Caco-2 (cell line): ENCODE results near the gene RP9. TPM values are rescaled to one million over a fixed set of nuclear protein-coding genes. Genes with fewer than 3 reads are reported as not detected.

ENCODE experiments used
- BruUV-seq: library from RNA; stranded (reverse); fragments of 400-500 nt; replicated peaks from 2 replicates; lab custom pipeline; 2021; lab: Mats Ljungman, UMichigan
- CTCF ChIA-PET: fragments of 300-600 bp; sonication (Branson Sonifier 250); formaldehyde crosslinking; loops from one replicate; lab custom pipeline; 2022; ENCODE audit warnings: antibody characterized with exemption; lab: Charles Lee
- POLR2A ChIA-PET: fragments of 300-600 bp; sonication (Branson Sonifier 250); formaldehyde crosslinking; loops from one replicate; lab custom pipeline; 2022; ENCODE audit warnings: antibody characterized with exemption; lab: Charles Lee
- DNase-seq, 2 experiments: peaks; one replicate each; pipeline versions ENCODE4 v3.0.0 to v3.0.0-alpha.2; 2020 to 2022
- H3K27me3 ChIP-seq: replicated peaks from 2 replicates; pipeline ENCODE4 v1.6.0; 2011; ENCODE audit warnings: low read length; ENCODE audit not compliant: control insufficient read depth, insufficient read depth
- H3K36me3 ChIP-seq: 2 replicates; pipeline ENCODE4 v1.5.1; 2011; ENCODE audit warnings: low read length; ENCODE audit not compliant: control insufficient read depth, insufficient read depth
- H3K4me1 ChIP-seq: fragments of 250-450 bp; sonication (Bioruptor Pico); 2 replicates; pipeline ENCODE4 v1.5.1; 2020; ENCODE audit warnings: mild to moderate bottlenecking
- H3K4me3 ChIP-seq: 2 replicates; pipeline ENCODE4 v1.5.1; 2011; ENCODE audit warnings: low read depth, mild to moderate bottlenecking, control low read depth, low read length
- H3K9me3 ChIP-seq: fragments of 250-450 bp; sonication (Bioruptor Pico); 2 replicates; pipeline ENCODE4 v1.5.1; 2020; ENCODE audit warnings: mild to moderate bottlenecking, moderate library complexity
- H3K27ac Mint-ChIP-seq: one replicate; pipeline ENCODE4 v1.8.0; 2022; ENCODE audit warnings: mixed read lengths; ENCODE audit not compliant: unreplicated experiment
- H3K27me3 Mint-ChIP-seq: one replicate; pipeline ENCODE4 v1.8.0; 2022; ENCODE audit warnings: mixed read lengths; ENCODE audit not compliant: insufficient read depth, unreplicated experiment
- H3K36me3 Mint-ChIP-seq: one replicate; pipeline ENCODE4 v1.8.0; 2022; ENCODE audit warnings: mild to moderate bottlenecking, mixed read lengths; ENCODE audit not compliant: insufficient read depth, unreplicated experiment
- H3K4me1 Mint-ChIP-seq: one replicate; pipeline ENCODE4 v1.8.0; 2022; ENCODE audit warnings: low read depth, mixed read lengths; ENCODE audit not compliant: unreplicated experiment
- H3K4me3 Mint-ChIP-seq: one replicate; pipeline ENCODE4 v1.8.0; 2022; ENCODE audit warnings: mild to moderate bottlenecking, moderate library complexity, mixed read lengths; ENCODE audit not compliant: unreplicated experiment
- H3K9me3 Mint-ChIP-seq: one replicate; pipeline ENCODE4 v1.8.0; 2022; ENCODE audit warnings: mixed read lengths; ENCODE audit not compliant: unreplicated experiment
- intact Hi-C: fragments of 100-400 bp; cut with micrococcal nuclease; formaldehyde crosslinking; loops from one replicate; pipeline ENCODE4 v1.10.0; 2022; ENCODE audit not compliant: unreplicated experiment
- total RNA-seq: library from RNA; stranded (reverse); gene quantifications from 2 replicates; pipeline ENCODE4 v1.2.3, GENCODE V29; 2022
- TF ChIP-seq, protein P1 (sequence below), 2 experiments: fragments of 200-600 bp in 1 of 2; IDR thresholded peaks; 1 replicate in 1 of 2; 2 replicates in 1 of 2; pipeline versions ENCODE4 v1.5.1 to v1.8.0; 2011 to 2022; ENCODE audit warnings: antibody characterized with exemption in 1 of 2, control low read depth in 1 of 2, inconsistent platforms in 1 of 2, low read depth in 1 of 2, low read length in 1 of 2, mild to moderate bottlenecking in 1 of 2, moderate library complexity in 1 of 2; ENCODE audit not compliant: insufficient read depth in 1 of 2, severe bottlenecking in 1 of 2, unreplicated experiment in 1 of 2

The RP9 gene
- total RNA-seq, 1 experiment from 2014 or later = 20.3 TPM

DNA sequence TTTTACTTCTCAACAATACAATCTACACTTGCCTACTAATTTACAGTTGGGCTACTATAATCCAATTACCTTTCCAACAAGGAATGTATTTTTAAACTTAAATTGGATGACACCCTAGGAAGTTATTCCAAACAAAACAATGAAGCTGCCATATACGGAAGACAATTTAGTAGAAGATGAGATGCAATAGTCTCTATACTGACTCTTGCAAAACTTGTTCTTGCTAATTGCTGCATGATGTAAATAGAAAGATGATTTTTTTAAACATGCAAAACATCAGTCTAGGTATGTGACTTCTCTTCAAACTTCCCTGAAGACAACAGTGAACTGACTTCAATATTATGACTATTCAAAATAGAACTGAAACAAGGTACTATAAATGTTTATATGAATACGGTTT is 64.2 kb downstream of the RP9 start:
- POLR2A ChIA-PET = no interaction called here

More for the DNA sequence above, 64.2 kb downstream of the RP9 start:
- Mint-ChIP-seq H3K4me1 (peaks cover 24% of the 10 kb centered on the region), H3K27me3 (no peaks in the 10 kb centered on the region), H3K27ac (peak overlapping the region; percentile 83), H3K36me3 (no peaks in the 10 kb centered on the region), H3K4me3 (peak overlapping the region; percentile 57), H3K9me3 (no peaks in the 10 kb centered on the region)
- no peaks in the 10 kb centered on the region for H3K27me3 ChIP-seq
- TF ChIP-seq, protein P1, sequence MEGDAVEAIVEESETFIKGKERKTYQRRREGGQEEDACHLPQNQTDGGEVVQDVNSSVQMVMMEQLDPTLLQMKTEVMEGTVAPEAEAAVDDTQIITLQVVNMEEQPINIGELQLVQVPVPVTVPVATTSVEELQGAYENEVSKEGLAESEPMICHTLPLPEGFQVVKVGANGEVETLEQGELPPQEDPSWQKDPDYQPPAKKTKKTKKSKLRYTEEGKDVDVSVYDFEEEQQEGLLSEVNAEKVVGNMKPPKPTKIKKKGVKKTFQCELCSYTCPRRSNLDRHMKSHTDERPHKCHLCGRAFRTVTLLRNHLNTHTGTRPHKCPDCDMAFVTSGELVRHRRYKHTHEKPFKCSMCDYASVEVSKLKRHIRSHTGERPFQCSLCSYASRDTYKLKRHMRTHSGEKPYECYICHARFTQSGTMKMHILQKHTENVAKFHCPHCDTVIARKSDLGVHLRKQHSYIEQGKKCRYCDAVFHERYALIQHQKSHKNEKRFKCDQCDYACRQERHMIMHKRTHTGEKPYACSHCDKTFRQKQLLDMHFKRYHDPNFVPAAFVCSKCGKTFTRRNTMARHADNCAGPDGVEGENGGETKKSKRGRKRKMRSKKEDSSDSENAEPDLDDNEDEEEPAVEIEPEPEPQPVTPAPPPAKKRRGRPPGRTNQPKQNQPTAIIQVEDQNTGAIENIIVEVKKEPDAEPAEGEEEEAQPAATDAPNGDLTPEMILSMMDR (IDR thresholded peaks at IDR 0.05; ENCODE audit: insufficient read depth in 1 of 2, low read depth in 1 of 2, low read length in 1 of 2, severe bottlenecking in 1 of 2, unreplicated experiment in 1 of 2) = no peak
- CTCF ChIA-PET = no interaction called here
- H3K4me1 ChIP-seq = peaks cover 32% of the 10 kb centered on the region
- no TSS peak for BruUV-seq
- no peaks in the 10 kb centered on the region for H3K36me3 ChIP-seq
- no peak for DNase-seq
- no peak overlapping the region for H3K4me3 ChIP-seq
- intact Hi-C loops = loop anchor here (1.0 to 5.0 kb wide), 2 partner anchors 17 to 88 kb away; partner anchors contain the start of genes FKBP9 and NT5C3A
- no peaks in the 10 kb centered on the region for H3K9me3 ChIP-seq

Other genes starting within 250 kb of the RP9 start
- gene KBTBD2, start 217.6 kb downstream of the RP9 start, total RNA-seq = 30.2 and 30.8 TPM in 2 replicates
- 74.3 and 82.6 TPM in 2 replicates for gene FKBP9, start 152.0 kb downstream of the RP9 start, total RNA-seq
- gene NT5C3A, start 46.6 kb downstream of the RP9 start, total RNA-seq = 32.6 and 38.9 TPM in 2 replicates
- 4.7 and 5.6 TPM in 2 replicates for gene BBS9, start 20.2 kb upstream of the RP9 start, total RNA-seq